ENCODE measurements around the gene ANKRD23. TPM values are rescaled to one million over a fixed set of nuclear protein-coding genes. Genes with fewer than 3 reads are reported as not detected.

Gene ANKRD23
- total and polyA plus RNA-seq, 3 donors from 2014 or later, result 5.3 to 7.5 (median 6.8) TPM

DNA sequence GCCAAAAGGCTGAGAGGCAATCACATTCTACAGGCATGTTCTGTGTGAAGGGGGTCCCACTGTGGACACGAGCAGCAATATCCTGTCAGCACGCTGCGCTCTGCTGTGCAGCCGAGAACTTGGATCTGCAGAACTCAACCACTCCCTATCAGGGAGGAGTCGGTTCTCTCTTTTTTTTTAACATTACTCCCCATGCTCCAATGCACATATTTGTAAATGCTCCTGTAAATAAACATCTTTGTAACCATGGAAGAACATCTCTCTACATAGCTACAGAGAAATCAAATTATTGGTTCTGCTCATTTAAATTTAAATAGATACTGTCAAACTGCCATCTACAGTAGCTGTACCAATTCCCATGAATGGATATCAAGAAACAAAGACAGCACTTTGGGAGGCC is 3.0 kb upstream of the ANKRD23 start:
- WGBS, 2 donors, result 92% methylated on average over 5 of the region's 5 CpGs
- no peak overlapping the region for H3K4me3 ChIP-seq
- TF ChIP-seq, protein P1, sequence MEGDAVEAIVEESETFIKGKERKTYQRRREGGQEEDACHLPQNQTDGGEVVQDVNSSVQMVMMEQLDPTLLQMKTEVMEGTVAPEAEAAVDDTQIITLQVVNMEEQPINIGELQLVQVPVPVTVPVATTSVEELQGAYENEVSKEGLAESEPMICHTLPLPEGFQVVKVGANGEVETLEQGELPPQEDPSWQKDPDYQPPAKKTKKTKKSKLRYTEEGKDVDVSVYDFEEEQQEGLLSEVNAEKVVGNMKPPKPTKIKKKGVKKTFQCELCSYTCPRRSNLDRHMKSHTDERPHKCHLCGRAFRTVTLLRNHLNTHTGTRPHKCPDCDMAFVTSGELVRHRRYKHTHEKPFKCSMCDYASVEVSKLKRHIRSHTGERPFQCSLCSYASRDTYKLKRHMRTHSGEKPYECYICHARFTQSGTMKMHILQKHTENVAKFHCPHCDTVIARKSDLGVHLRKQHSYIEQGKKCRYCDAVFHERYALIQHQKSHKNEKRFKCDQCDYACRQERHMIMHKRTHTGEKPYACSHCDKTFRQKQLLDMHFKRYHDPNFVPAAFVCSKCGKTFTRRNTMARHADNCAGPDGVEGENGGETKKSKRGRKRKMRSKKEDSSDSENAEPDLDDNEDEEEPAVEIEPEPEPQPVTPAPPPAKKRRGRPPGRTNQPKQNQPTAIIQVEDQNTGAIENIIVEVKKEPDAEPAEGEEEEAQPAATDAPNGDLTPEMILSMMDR (IDR thresholded peaks at IDR 0.05), result no peak
- no peak for TF ChIP-seq POLR2A (IDR thresholded peaks at IDR 0.05)
- no peaks in the 10 kb centered on the region for H3K4me1 ChIP-seq
- H3K36me3 ChIP-seq (ENCODE audit: low read depth, missing control alignments), result no peaks in the 10 kb centered on the region
- H3K27ac ChIP-seq, result no peak overlapping the region
- intact Hi-C loops (cut with DNase I; ENCODE audit: low total_unique reads), result no loop called here
- no peaks in the 10 kb centered on the region for H3K9me3 ChIP-seq
- DNase-seq, result no peak
- no peaks in the 10 kb centered on the region for H3K27me3 ChIP-seq

DNA sequence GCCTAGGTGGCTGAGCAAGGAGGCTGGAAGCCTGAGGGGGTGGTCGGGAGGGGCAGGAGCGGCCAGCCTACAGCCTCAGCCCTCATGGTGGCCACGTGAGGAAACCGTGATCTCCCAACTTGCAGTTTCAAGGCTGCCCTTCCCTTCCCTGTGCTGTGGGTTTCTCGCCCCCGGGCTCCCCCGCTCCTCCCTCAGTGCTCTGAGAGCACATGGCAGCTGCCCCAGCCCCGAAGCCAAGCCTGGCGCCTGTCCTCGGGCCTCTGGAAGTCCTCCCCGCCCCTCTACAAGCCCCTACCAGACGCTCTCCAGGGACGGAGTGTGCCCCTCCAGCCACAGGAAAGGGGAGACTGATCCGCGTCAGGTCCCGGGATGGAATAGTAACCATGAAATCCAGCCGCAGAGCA is 586 bp upstream of the ANKRD23 start:
- intact Hi-C loops (cut with DNase I; ENCODE audit: low total_unique reads), result no loop called here
- peaks cover 4% of the 10 kb centered on the region for H3K4me1 ChIP-seq
- no peaks in the 10 kb centered on the region for H3K9me3 ChIP-seq
- no peaks in the 10 kb centered on the region for H3K27me3 ChIP-seq
- no peaks in the 10 kb centered on the region for H3K36me3 ChIP-seq (ENCODE audit: low read depth, missing control alignments)
- 88 to 90% methylated on average over 2 to 17 of the region's 17 CpGs for WGBS, 2 donors
- no peak overlapping the region for H3K4me3 ChIP-seq
- TF ChIP-seq POLR2A (IDR thresholded peaks at IDR 0.05), result no peak
- TF ChIP-seq, protein P1 (IDR thresholded peaks at IDR 0.05), result no peak
- H3K27ac ChIP-seq, result no peak overlapping the region
- no peak for DNase-seq

DNA sequence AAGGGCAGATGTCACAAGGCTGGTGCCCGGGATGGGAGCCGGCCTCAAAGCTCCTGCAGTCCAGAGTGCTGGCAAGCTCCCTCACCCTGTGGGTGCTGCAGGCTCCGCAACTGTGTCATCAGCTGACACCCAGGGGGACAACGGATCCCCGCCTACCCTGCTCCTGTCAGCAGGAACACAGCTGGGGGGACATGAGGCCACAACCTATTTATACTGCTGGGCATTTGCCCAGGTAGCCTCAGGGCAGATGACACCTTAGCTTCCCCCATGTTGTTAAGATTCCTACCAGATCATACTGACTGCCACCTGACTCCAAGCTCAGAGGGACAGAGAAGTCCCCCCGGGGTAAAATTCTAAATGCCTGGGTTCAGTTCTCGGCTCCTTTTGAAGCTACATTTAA is 1.2 kb downstream of the ANKRD23 start:
- intact Hi-C loops (cut with DNase I; ENCODE audit: low total_unique reads), result no loop called here
- DNase-seq, result no peak
- Histone ChIP-seq H3K27ac (no peak overlapping the region), H3K4me1 (peaks cover 6% of the 10 kb centered on the region), H3K9me3 (no peaks in the 10 kb centered on the region), H3K27me3 (no peaks in the 10 kb centered on the region), H3K4me3 (no peak overlapping the region), H3K36me3 (ENCODE audit: low read depth, missing control alignments) (no peaks in the 10 kb centered on the region)
- 82 to 97% methylated on average over 5 to 7 of the region's 7 CpGs for WGBS, 2 donors
- TF ChIP-seq POLR2A (IDR thresholded peaks at IDR 0.05), result no peak
- TF ChIP-seq, protein P1 (IDR thresholded peaks at IDR 0.05), result no peak

DNA sequence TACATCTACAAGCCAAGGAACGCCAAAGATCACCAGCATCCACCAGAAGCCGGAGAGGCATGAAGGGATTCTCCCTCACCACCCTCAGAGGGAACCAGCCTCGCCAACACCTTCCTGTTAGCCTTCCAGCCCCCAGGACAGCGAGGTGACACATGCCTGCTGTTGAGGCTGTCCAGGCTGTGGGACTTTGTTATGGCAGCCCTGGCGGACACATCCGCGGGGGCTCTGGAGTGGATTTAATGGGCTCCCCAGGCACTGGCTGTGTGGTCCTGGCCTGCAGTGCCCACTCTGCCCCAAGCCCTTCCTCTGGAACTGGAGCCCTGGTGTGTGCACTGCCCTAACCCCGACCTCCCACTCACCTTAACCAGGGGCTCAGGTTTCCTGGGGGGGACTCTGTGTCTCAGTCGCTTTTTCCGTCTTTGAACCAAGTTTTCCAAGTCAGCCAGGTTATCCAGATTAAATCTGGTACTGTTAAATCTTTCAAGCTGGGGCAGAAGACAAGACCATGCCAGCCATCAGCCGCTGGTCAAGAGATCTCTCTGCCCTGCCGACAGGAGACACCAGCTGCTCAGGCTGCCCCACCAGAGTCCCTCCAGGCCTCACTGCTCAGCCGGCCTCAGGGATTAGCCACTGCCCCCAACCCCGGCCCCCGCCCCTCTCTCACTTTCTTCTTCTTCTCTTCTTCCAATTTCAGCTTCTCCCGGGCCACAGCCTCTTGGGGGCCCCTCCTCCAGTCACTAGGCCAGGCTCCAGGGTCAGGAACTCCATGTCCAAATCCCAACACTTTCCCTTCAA is 1.9 kb downstream of the ANKRD23 start:
- DNase-seq, result no peak
- Histone ChIP-seq H3K9me3 (no peaks in the 10 kb centered on the region), H3K36me3 (ENCODE audit: low read depth, missing control alignments) (no peaks in the 10 kb centered on the region), H3K4me3 (no peak overlapping the region), H3K4me1 (peaks cover 6% of the 10 kb centered on the region), H3K27me3 (no peaks in the 10 kb centered on the region), H3K27ac (no peak overlapping the region)
- TF ChIP-seq, protein P1 (IDR thresholded peaks at IDR 0.05), result no peak
- no peak for TF ChIP-seq POLR2A (IDR thresholded peaks at IDR 0.05)
- 84 to 88% methylated on average over 13 to 16 of the region's 16 CpGs for WGBS, 2 donors
- intact Hi-C loops (cut with DNase I; ENCODE audit: low total_unique reads), result no loop called here
